Peyer's patch (tissue), 4 donors: ENCODE results near the gene SCARF1. TPM values are rescaled to one million over a fixed set of nuclear protein-coding genes. Genes with fewer than 3 reads are reported as not detected.

Experiments
- DNase-seq, 3 donors: peaks; one replicate each; pipeline ENCODE4 v3.0.0-alpha.2; 2017 to 2019
- H3K27ac ChIP-seq, 4 donors: fragments of 200-600 bp; sonication (generic); one replicate each; pipeline ENCODE4 v1.5.1; 2016 to 2019
- H3K27me3 ChIP-seq, 2 donors: fragments of 200-600 bp; sonication (generic); one replicate each; pipeline ENCODE4 v1.5.1; 2019
- H3K36me3 ChIP-seq, 3 donors: fragments of 200-600 bp; sonication (generic); one replicate each; pipeline ENCODE4 v1.5.1; 2016 to 2019
- H3K4me1 ChIP-seq, 4 donors: fragments of 200-600 bp; sonication (generic); one replicate each; pipeline ENCODE4 v1.5.1; 2016 to 2019
- H3K4me3 ChIP-seq, 4 donors: fragments of 200-600 bp; sonication (generic); 1 replicate in 3 of 4; 2 replicates in 1 of 4; pipeline ENCODE4 v1.5.1; 2016 to 2019; ENCODE audit warnings: mild to moderate bottlenecking in 1 of 4
- H3K9me3 ChIP-seq, 4 donors: fragments of 200-600 bp; sonication (generic); one replicate each; pipeline ENCODE4 v1.5.1; 2016 to 2019; ENCODE audit warnings: mild to moderate bottlenecking in 1 of 4
- CTCF ChIP-seq, 6 experiments: fragments of 450-650 bp in 4 of 6; fragments of 200-600 bp in 2 of 6; sonication (generic) in 1 of 6; IDR thresholded peaks; one replicate each; pipeline ENCODE4 v1.5.1; 2017 to 2019; ENCODE audit warnings: antibody characterized with exemption in 6 of 6, mild to moderate bottlenecking in 3 of 6, moderate library complexity in 1 of 6
- POLR2A ChIP-seq, 2 donors: fragments of 450-650 bp; IDR thresholded peaks; one replicate each; pipeline ENCODE4 v1.5.1; 2017; ENCODE audit warnings: antibody characterized with exemption in 2 of 2, mild to moderate bottlenecking in 2 of 2, moderate library complexity in 2 of 2
- total RNA-seq, 4 donors: library from RNA; depleted of rRNA; stranded (reverse); fragments of >200 nt; gene quantifications; one replicate each; pipeline ENCODE4 v1.1.0, GENCODE V29; 2016

The SCARF1 gene
- total RNA-seq, 4 donors from 2014 or later: 9.8 to 32.2 (median 20.3) TPM

GRCh38 chr17:1597861-1598342 lies 47.6 kb downstream of the SCARF1 start:
- DNase-seq: peak in 1 of 3 donors; percentile 73

GRCh38 chr17:1593630-1593931 lies 52.0 kb downstream of the SCARF1 start:
- no peaks in the 10 kb centered on the region for H3K27me3 ChIP-seq
- peak overlapping the region; percentile 41 to 84 (median 67) for H3K27ac ChIP-seq
- no peak overlapping the region for H3K4me3 ChIP-seq
- H3K4me1 ChIP-seq: peaks cover 12 to 37% (median 24%) of the 10 kb centered on the region in 4 donors
- no peaks in the 10 kb centered on the region for H3K36me3 ChIP-seq
- no peak for DNase-seq
- TF ChIP-seq POLR2A (IDR thresholded peaks at IDR 0.05): no peak
- TF ChIP-seq CTCF (IDR thresholded peaks at IDR 0.05): no peak
- no peaks in the 10 kb centered on the region for H3K9me3 ChIP-seq

More at GRCh38 chr17:1597861-1598342, 47.6 kb downstream of the SCARF1 start:
- TF ChIP-seq POLR2A (IDR thresholded peaks at IDR 0.05): no peak
- no peak for TF ChIP-seq CTCF (IDR thresholded peaks at IDR 0.05)
- Histone ChIP-seq H3K4me1 (peaks cover 0 to 12% (median 8%) of the 10 kb centered on the region in 4 donors), H3K9me3 (no peaks in the 10 kb centered on the region), H3K4me3 (no peak overlapping the region), H3K27me3 (no peaks in the 10 kb centered on the region), H3K36me3 (peaks cover 0 to 7% (median 0%) of the 10 kb centered on the region in 3 donors), H3K27ac (peak overlapping the region in 2 of 4 donors; percentile 19 to 43)

- TF ChIP-seq POLR2A (IDR thresholded peaks at IDR 0.05) (no peak), CTCF (IDR thresholded peaks at IDR 0.05) (no peak)
- peak overlapping the region; percentile 41 to 84 (median 67) for H3K27ac ChIP-seq
- H3K9me3 ChIP-seq: no peaks in the 10 kb centered on the region
- H3K27me3 ChIP-seq: no peaks in the 10 kb centered on the region
- peak; percentile 88 to 94 (median 91) for DNase-seq
- H3K36me3 ChIP-seq: no peaks in the 10 kb centered on the region
- H3K4me3 ChIP-seq: peak overlapping the region in 1 of 4 donors; percentile 6
- peaks cover 12 to 38% (median 24%) of the 10 kb centered on the region in 4 donors for H3K4me1 ChIP-seq
These were observed 52.5 kb downstream of the SCARF1 start for GRCh38 chr17:1592751-1593629.

- Histone ChIP-seq H3K36me3 (no peaks in the 10 kb centered on the region), H3K9me3 (no peaks in the 10 kb centered on the region), H3K4me3 (no peak overlapping the region), H3K27ac (peak overlapping the region; percentile 9 to 91 (median 67)), H3K4me1 (peaks cover 12 to 46% (median 24%) of the 10 kb centered on the region in 4 donors), H3K27me3 (no peaks in the 10 kb centered on the region)
- DNase-seq: no peak
- TF ChIP-seq POLR2A (IDR thresholded peaks at IDR 0.05) (no peak), CTCF (IDR thresholded peaks at IDR 0.05) (no peak)
These were observed 54.0 kb downstream of the SCARF1 start for GRCh38 chr17:1591474-1592090.

GRCh38 chr17:1590747-1591473 lies 54.6 kb downstream of the SCARF1 start:
- Histone ChIP-seq H3K4me3 (peak overlapping the region in 1 of 4 donors; percentile 1), H3K27ac (peak overlapping the region; percentile 49 to 91 (median 70)), H3K9me3 (no peaks in the 10 kb centered on the region), H3K4me1 (peaks cover 12 to 46% (median 24%) of the 10 kb centered on the region in 4 donors), H3K36me3 (peaks cover 0 to 3% (median 0%) of the 10 kb centered on the region in 3 donors), H3K27me3 (no peaks in the 10 kb centered on the region)
- DNase-seq: no peak
- TF ChIP-seq POLR2A (IDR thresholded peaks at IDR 0.05) (no peak), CTCF (IDR thresholded peaks at IDR 0.05) (no peak)
